Smooth muscle cell (in vitro differentiated cells): ENCODE data around the gene SSH3. TPM values are rescaled to one million over a fixed set of nuclear protein-coding genes. Genes with fewer than 3 reads are reported as not detected.

Experiments
- DNase-seq: peaks from one replicate; lab custom pipeline; 2025; ENCODE audit not compliant: unreplicated experiment; lab: John Stamatoyannopoulos, UW
- H2AFZ ChIP-seq: fragments of 200-600 bp; sonication (generic); 2 replicates; pipeline ENCODE4 v1.6.0; 2016; ENCODE audit warnings: antibody characterized with exemption, low read depth, mild to moderate bottlenecking
- H3F3A ChIP-seq: fragments of 200-600 bp; sonication (generic); 2 replicates; pipeline ENCODE4 v1.6.0; 2017; ENCODE audit warnings: antibody characterized with exemption, low read depth
- H3K27ac ChIP-seq: fragments of 200-600 bp; sonication (generic); 2 replicates; pipeline ENCODE4 v1.5.1; 2016; ENCODE audit warnings: low read depth, mild to moderate bottlenecking
- H3K27me3 ChIP-seq: fragments of 200-600 bp; sonication (generic); 2 replicates; pipeline ENCODE4 v1.6.1; 2016; ENCODE audit warnings: low read depth, mild to moderate bottlenecking
- H3K36me3 ChIP-seq: fragments of 200-600 bp; sonication (generic); 2 replicates; pipeline ENCODE4 v1.5.1; 2016; ENCODE audit warnings: low read depth
- H3K4me1 ChIP-seq: fragments of 200-600 bp; sonication (generic); 2 replicates; pipeline ENCODE4 v1.5.1; 2016; ENCODE audit warnings: low read depth
- H3K4me2 ChIP-seq: fragments of 200-600 bp; sonication (generic); 2 replicates; pipeline ENCODE4 v1.6.0; 2016; ENCODE audit warnings: mild to moderate bottlenecking
- H3K4me3 ChIP-seq: fragments of 200-600 bp; sonication (generic); 2 replicates; pipeline ENCODE4 v1.5.1; 2016; ENCODE audit warnings: mild to moderate bottlenecking
- H3K79me2 ChIP-seq: fragments of 200-600 bp; sonication (generic); 2 replicates; pipeline ENCODE4 v1.6.0; 2016; ENCODE audit warnings: low read depth, mild to moderate bottlenecking
- H3K9ac ChIP-seq: fragments of 200-600 bp; sonication (generic); 2 replicates; pipeline ENCODE4 v1.6.0; 2016; ENCODE audit warnings: low read depth
- H3K9me3 ChIP-seq: fragments of 200-600 bp; sonication (generic); replicated peaks from 2 replicates; pipeline ENCODE4 v1.5.1; 2016; ENCODE audit warnings: low read depth
- H4K20me1 ChIP-seq: fragments of 200-600 bp; sonication (generic); 2 replicates; pipeline ENCODE4 v1.6.0; 2016; ENCODE audit warnings: low read depth
- WGBS: methylation state at CpG from one replicate; pipeline ENCODE4 v1.1.7; 2016; ENCODE audit warnings: low lambda C conversion rate; 5-methylcytosine and 5-hydroxymethylcytosine counted together
- polyA plus RNA-seq: library from polyadenylated mRNA; unstranded; fragments of >200 nt; fragmentation: Nextera tagmentation; extraction: Ambion mirVana; gene quantifications from 2 replicates; pipeline ENCODE4 v1.2.1, GENCODE V29; 2016
- total RNA-seq: library from RNA; depleted of rRNA; stranded (reverse); fragments of >200 nt; gene quantifications from 2 replicates; pipeline ENCODE4 v1.2.3, GENCODE V29; 2014
- TF ChIP-seq, protein P1 (sequence below): fragments of 200-600 bp; sonication (generic); IDR thresholded peaks from 2 replicates; pipeline ENCODE4 v1.5.1; 2017; ENCODE audit warnings: borderline replicate concordance, mild to moderate bottlenecking, antibody characterized with exemption; ENCODE audit not compliant: insufficient read depth, poor library complexity, severe bottlenecking

SSH3 gene
- total and polyA plus RNA-seq, 2 experiments from 2014 or later: 23.9 to 29.3 TPM

DNA sequence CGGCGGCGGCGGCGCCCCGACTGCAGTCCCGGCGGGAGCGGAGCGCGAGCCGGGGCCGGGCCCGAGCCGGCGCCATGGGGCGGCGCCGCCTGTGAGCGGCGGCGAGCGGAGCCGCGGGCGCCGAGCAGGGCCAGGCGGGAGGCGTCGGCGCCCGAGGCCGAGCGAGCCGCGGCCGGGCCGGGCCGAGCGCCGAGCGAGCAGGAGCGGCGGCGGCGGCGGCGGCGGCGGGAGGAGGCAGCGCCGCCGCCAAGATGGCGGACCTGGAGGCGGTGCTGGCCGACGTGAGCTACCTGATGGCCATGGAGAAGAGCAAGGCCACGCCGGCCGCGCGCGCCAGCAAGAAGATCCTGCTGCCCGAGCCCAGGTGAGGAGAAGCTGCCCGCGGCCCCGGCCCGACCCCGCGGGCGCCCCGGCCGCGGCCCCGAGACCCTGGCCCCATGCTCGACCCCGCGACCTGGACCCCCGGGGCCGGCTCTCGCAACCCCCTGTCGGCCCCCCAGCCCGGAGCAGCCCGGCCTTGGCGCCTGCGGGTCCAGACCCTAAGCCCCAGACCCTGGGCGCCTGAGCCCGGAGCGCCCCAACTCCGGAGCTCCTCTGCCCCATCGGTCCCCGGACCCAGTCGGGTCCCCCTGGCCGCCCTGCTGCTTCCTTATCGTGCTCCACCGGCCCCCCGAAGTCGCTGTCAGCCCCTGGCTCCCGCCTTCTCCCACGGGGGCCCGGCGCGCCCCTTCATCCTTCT is 36.7 kb upstream of the SSH3 start, which contains the start of gene GRK2:
Gene GRK2 (plus strand): TSS at position 25 of the 739 bp plus-strand sequence. CDS start 227 bp downstream, at position 252.
- under 1% methylated on average over 68 of the region's 103 CpGs for WGBS
- H3K4me3 ChIP-seq: peak within 1 kb of the TSS; percentile 92
- H3K9ac ChIP-seq: peak within 1 kb of the TSS; percentile 71
- H3K79me2 ChIP-seq: peaks cover 56% of the 10 kb centered on the region
- DNase-seq: no peak
- TF ChIP-seq, protein P1, sequence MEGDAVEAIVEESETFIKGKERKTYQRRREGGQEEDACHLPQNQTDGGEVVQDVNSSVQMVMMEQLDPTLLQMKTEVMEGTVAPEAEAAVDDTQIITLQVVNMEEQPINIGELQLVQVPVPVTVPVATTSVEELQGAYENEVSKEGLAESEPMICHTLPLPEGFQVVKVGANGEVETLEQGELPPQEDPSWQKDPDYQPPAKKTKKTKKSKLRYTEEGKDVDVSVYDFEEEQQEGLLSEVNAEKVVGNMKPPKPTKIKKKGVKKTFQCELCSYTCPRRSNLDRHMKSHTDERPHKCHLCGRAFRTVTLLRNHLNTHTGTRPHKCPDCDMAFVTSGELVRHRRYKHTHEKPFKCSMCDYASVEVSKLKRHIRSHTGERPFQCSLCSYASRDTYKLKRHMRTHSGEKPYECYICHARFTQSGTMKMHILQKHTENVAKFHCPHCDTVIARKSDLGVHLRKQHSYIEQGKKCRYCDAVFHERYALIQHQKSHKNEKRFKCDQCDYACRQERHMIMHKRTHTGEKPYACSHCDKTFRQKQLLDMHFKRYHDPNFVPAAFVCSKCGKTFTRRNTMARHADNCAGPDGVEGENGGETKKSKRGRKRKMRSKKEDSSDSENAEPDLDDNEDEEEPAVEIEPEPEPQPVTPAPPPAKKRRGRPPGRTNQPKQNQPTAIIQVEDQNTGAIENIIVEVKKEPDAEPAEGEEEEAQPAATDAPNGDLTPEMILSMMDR: no peak
- no peaks in the 10 kb centered on the region for H3K27me3 ChIP-seq
- no peaks in the 10 kb centered on the region for H3K9me3 ChIP-seq
- peaks cover 23% of the 10 kb centered on the region for H3K4me1 ChIP-seq
- no peaks in the 10 kb centered on the region for H3K36me3 ChIP-seq
- H3K4me2 ChIP-seq: peak within 1 kb of the TSS; percentile 100
- H3K27ac ChIP-seq: no peak within 1 kb of the TSS
- peaks cover 43% of the 10 kb centered on the region for H4K20me1 ChIP-seq
- no peak within 1 kb of the TSS for H2AFZ ChIP-seq
- H3F3A ChIP-seq: peaks cover 5% of the 10 kb centered on the region

GRCh38 chr11:67267188-67268080 is 35.9 kb upstream of the SSH3 start:
- Histone ChIP-seq H3K36me3 (no peaks in the 10 kb centered on the region), H3K79me2 (peaks cover 64% of the 10 kb centered on the region), H3K4me2 (peak overlapping the region; percentile 100), H3K27ac (no peak overlapping the region), H3K9ac (peak overlapping the region; percentile 71), H4K20me1 (peaks cover 51% of the 10 kb centered on the region), H3K4me1 (peaks cover 23% of the 10 kb centered on the region), H2AFZ (no peak overlapping the region), H3K27me3 (no peaks in the 10 kb centered on the region), H3K9me3 (no peaks in the 10 kb centered on the region), H3F3A (no peaks in the 10 kb centered on the region), H3K4me3 (peak overlapping the region; percentile 92)
- WGBS: 47% methylated on average over 29 of the region's 30 CpGs
- TF ChIP-seq, protein P1: no peak
- no peak for DNase-seq

GRCh38 chr11:67268081-67268961 is 35.0 kb upstream of the SSH3 start:
- 87% methylated on average over 21 of the region's 21 CpGs for WGBS
- TF ChIP-seq, protein P1: no peak
- Histone ChIP-seq H3K27ac (no peak overlapping the region), H3K9me3 (no peaks in the 10 kb centered on the region), H3K36me3 (no peaks in the 10 kb centered on the region), H3K9ac (no peak overlapping the region), H2AFZ (no peak overlapping the region), H3K4me2 (peak overlapping the region; percentile 100), H3K79me2 (peaks cover 73% of the 10 kb centered on the region), H4K20me1 (peaks cover 60% of the 10 kb centered on the region), H3K4me1 (peaks cover 23% of the 10 kb centered on the region), H3K27me3 (no peaks in the 10 kb centered on the region), H3K4me3 (peak overlapping the region; percentile 92), H3F3A (no peaks in the 10 kb centered on the region)
- no peak for DNase-seq
